HG03066 (cell line): Measurements from ENCODE around the gene DGCR8.

Source experiments
- ATAC-seq: cut with Tn5 transposase; IDR thresholded peaks from one replicate; pipeline ENCODE4 v1.9.1; 2021; ENCODE audit warnings: low read depth; ENCODE audit not compliant: unreplicated experiment

DGCR8 gene

DNA sequence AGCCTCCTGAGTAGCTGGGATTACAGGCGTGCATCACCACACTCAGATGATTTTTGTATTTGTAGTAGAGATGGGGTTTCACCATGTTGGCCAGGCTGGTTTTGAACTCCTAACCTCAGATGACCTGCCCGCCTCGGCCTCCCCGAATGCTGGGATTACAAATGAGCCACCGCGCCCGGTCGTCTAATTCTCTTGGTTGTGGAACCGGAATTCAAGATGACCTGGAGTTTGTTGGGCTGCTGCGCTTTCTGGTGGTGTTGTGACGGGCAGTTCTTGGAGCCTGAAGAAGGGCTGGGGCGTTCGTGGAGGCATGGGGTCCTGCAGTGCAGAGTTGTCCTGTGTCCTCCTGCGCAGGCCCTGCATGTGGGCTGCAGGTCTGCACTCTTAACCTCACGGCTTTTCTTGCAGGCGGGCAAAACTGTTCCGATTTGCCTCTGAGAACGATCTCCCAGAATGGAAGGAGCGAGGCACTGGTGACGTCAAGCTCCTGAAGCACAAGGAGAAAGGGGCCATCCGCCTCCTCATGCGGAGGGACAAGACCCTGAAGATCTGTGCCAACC is 41.9 kb downstream of the DGCR8 start:
- ATAC-seq: no peak

DNA sequence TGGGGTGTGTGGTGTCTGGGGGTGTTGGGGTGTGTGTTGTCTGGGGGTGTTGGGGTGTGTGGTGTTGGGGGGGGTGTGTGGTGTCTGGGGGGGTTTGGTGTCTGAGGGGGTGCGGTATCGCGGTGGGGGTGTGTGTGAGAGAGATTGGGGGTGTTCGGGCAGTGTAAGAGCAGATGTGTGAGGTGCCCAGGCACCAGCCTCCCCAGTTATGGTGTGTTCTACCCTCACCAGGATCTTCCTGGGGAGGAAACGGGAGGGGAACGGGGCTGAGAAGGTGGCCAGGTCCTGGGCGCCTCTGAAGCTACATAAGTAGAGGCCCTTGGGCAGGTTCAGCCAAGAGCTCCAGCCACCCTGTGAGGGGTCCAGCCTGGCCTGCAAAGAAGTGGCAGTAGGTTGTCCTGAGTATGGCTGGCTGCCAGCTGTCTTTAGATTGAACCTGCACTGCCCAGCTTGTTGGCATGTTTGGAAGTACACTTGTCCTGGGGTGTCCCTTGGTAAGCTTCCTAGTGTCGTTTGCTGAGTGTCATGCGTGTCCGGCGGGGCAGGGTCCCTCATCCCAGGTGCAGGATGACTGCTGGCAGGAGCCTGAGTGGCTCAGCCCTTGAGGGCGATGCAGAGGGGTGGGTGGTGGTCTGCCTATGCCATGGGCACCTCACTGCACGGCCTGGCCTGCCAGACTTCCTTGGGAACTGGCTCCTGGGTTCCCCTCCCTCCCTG is 43.5 kb downstream of the DGCR8 start:
- ATAC-seq: no peak

DNA sequence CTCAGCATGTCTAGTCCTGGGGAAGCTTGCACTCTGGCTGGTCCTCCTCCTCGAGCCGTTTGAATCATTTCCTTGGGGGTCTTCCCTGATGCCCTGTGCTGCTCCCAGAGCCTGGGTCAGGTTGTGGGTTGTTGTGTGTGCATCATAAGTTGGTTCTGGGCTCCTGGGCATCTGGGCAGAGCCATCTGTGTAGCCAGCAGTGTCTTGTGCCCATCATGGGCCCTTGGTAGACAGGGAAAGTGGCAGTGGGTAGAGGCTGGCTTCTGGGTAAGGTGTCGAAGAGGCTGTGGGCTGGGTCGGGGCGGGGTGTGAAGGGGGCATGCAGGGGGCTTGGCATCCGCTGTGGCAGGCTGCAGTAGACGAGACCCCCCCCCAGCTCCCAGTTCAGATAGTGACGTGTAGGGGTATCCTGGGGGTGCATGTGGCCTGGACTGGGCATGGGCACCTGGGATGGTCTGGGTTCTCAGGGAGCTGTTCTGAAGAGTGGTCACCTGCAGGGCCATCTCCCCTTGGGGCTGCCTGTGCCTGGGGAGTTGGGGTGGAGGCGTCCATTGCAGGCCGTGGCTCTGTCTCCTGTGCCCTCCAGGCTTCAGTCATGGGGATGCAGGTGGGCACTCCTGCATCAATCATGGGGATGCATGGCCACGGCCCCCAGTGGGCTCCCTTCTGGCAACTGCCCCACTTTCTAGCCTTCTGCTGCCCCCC is 44.2 kb downstream of the DGCR8 start:
- no peak for ATAC-seq

DNA sequence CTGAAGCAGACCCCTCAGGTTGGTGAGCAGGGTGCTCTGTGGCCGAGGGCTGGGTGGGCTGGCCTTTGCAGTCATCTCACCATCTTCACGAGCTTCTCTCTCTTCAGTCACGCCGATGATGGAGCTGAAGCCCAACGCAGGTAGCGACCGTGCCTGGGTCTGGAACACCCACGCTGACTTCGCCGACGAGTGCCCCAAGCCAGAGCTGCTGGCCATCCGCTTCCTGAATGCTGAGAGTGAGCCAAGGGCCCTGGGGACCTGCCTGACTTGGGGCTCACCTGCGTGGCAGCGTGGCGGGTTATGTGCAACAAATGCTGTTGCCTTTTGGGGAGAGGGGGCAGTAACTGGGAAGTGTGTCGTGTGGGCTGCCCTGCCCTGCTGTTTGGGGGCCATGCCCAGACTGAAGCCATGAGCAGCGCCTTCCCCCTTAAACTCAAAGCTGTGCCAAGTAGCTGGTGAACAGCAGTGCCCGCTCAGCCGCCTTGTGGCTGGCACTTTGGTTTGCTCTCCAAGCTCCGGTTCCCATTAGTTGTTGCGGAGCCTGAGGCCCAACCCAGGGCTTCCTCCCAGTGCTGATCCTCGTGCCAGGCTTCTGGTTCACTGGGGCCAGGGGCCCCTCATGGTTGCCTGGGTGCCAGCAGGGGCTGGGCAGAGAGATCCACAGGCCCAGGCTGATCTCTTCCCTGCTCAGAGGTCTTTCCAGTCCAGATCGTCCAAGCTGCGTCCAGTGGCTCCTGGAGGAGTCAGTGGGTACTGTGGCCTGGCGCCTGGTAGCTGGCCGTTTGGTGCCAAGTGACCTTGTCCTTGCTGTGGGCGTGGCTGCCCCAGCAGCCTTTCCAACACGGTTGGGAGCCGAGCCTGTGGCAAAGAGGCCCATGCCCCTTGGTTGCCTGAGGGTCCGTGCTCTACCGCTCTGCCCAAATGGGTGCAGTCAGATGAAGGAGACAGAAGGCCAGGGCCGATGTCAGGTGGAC is 45.4 kb downstream of the DGCR8 start:
- ATAC-seq: no peak

DNA sequence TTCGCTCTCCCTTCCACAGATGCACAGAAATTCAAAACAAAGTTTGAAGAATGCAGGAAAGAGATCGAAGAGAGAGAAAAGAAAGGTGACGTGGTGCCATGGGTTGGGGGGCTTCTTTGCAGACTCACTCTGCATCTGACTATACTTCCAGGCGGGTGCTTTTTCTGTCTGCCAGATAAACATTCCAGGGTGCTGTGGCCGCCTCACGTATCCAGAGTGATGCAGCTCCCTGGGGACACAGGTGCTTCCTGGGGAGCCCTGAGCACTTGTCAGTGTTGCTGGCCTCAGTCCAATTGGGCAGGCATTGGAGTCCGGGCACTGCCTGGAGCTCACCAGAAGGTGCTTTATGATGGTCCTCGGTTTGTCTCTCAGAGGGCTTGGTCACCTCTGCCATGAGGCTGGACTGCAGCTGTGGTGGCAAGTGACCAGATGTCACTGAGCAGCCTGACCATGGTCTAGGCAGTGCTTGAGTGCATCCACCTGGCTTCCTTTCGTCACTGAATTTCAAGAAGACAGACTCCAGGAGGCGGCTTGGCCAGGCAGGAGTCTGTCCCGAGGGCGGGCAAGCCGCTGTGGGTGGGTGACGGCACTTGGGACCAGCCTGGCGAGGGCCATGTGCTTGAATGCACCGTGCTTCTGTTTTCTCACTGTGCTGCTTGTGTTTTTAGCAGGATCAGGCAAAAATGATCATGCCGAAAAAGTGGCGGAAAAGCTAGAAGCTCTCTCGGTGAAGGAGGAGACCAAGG is 46.4 kb downstream of the DGCR8 start:
- ATAC-seq: no peak

DNA sequence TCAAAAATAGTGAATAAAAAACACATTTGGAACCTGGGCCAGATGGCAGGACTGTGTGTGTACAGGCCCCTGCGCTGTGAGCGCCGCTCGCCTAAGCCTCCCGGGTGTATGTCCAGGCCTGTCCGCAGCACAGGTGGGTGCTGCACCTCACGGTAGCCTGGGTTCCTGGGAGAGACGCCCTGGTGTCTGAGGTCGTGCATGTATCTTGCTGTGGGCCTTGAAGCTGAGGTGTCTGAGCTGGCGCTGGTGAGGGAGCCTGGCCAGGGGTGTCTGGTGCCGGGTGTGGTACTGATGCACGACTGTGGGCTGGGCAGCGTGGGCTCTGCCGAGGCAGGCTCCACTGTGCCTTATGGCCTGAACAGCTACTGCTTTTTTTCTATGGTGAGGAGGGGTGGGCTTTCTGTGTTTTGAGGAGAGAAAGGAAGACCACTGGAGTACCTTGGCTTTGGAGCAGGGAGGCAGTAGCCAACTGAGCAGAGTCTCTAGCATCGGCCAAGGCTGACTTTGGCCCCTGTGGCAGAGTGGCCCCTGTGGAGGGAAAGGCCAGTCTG is 47.4 kb downstream of the DGCR8 start:
- ATAC-seq: no peak

DNA sequence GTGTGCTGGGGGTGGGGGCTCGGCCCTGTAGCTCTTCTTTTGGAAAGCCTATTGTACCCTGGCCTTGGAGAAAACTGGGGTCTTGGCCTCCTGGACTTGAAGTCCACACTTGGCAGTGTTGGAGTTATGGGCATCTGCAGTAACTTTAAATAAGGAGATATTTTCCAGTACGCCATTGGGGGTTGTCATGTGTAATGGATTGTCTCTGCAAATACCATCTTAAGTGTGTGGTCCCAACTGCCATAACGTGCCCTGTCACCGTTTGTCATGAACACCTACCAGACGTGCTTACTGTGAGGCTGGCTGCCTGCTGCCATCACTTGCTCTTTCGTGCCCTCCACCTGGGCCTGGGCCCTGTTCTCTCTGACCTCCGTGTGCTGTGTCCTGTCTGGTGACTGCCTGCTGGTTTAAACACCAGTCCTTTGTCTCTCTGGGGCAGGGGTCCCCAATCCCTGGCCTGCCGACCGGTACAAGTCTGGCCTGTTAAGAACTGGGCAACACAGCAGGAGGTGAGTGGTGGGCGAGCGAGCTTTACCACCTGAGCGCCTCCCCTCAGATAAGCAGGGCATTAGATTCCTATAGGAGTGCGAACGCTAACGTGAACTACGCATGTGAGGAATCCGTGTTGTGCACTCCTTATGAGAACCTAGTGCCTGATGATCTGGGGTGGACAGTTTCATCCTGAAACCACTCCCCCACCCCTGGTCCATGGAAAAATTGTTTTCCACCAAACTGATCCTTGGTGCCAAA is 48.0 kb downstream of the DGCR8 start:
- ATAC-seq: no peak

DNA sequence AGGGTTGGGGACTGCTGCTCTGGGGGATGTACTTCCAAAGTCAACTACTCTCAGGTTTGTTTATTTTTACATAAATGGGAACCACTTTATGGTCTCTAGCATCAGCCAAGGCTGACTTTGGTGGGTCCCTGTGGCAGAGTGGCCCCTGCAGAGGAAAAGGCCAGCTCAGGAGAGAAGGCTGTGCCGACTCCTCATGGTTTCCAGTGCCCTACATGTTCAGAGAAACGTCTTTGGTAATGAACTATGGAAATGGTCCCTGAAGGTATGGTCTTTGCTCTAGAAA is 48.5 kb downstream of the DGCR8 start:
- no peak for ATAC-seq

DNA sequence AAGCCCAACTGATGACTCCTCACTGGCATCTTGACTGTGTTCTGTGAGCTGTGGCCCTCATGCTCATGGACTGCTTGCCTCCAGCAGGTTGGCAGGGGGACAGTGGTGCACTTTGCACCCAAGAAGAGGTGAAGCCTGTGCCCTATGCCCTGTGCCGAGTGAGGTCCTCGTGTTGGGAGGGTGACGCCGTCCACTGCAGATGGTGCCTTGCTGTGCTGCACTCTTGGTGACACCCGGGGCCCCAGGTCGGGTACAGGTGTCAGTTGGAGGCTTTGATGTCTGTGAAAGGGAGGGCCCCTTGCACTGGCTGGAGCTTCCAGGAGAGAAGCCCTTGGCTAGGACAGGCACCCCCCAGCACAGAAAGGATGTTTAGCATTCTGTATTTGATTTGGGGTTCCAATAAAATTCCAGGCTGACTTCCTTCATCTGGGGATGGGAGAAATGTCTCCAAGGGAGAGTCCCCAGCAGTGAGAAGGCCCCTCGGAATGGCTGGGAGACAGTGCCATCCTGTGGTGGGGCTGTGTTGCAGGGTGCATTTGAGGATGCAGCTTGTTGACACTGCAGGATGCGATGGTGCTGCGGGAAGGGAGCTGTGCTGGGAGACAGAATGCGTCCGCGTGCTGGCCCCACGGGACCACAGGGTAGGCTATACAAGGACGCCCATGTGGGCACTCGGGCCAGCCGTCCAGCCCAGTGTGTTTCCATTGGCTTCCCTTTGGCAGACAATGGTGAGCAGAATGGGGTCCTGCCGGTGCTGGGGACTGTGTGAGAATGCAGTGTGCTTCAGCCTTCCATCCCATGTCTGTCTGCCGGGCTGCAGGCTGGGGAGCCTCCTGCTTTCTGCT is 49.1 kb downstream of the DGCR8 start:
- no peak for ATAC-seq

DNA sequence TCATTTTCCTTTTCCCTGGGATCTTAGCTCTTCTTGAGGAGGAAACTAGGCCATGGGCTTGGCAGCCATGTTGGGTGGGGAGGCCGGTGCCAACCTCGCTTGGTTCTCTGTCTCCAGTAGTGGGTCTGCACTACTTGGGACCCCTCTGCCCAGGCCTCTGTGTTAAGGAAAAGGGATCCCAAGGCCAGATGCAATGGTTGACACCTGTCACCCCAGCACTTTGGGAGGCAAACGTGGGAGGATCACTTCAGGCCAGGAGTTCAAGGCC is 49.6 kb downstream of the DGCR8 start:
- ATAC-seq: no peak

DNA sequence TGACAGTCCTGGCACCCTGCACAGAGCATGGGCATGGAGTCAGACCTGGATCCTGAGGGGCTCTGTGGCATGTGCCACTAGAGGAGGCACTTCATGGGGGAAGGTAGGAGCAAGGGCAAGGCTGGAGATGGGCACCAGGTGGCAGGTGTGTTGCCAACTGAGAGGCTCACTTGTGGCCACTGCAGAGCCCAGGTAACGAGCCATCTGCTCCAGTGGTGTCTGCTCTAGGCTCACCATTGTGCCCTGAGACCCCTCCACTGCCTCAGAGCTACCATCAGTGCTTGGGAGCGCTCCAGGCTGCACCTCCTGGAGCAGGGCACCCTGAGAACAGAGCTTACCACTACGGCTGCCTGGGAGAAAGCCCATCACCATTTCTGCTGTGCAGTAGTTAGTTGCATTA is 50.3 kb downstream of the DGCR8 start:
- no peak for ATAC-seq

DNA sequence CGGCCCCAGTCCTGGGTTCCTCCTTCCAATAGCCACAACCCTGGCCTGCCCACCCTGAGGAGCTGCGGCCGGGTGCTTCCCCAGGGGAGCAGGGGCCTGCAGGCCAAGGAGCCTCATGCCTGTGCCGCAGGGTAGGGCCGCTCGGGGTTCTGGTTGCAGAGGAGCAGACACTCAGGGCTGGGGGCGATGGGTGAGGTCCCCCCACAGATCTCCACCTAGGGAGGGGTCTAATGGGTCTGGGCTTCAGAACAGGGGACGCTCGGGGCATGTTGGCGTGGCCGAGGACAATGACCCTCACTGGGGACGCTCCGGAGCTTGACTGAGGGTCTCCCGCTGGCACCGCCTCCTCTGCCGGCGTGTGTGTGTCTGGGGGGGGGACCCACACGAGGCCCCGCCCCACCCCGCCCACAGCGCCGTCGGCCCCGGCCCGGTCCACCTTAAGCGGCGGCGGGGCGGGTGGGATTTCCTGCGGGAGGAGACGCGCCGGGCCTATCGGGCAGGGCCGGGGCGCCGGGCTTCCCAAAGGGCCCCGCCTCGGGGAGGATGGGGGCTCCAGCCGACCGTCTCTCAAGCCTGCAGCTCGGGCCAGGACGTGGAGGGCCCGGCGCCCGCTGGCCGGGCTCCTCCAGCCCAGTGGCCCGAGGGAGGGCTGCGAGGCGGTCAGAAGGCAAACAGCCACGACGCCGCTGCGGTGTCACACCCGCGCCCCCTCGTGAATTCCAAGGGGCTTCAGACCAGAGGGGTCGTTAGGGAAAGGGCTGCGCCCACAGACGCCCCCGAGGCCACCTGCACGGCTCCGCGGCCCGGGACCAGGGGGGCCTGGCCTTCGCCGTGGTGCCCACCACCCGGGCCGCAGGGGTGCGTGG is 50.9 kb downstream of the DGCR8 start:
- ATAC-seq: peak; percentile 49

DNA sequence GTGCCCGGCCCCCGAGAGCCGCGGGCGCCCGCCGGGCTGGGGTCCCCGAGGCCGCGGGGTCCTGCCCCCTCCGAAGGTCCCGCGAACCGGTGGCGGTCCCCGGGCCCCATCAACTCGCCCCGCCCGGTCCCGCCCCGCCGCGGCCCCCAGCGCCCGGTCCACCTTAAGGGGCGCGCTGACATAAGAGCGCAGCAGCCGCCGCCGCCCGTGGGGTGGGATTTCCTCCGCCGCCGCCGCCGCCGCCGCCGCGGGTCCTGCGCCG is 51.5 kb downstream of the DGCR8 start, which contains the start of gene ZDHHC8:
Gene ZDHHC8, plus strand, starts transcription at position 208 of the 262 bp plus-strand sequence. CDS start 144 bp downstream, outside the sequence.
- peak; percentile 64 for ATAC-seq

DNA sequence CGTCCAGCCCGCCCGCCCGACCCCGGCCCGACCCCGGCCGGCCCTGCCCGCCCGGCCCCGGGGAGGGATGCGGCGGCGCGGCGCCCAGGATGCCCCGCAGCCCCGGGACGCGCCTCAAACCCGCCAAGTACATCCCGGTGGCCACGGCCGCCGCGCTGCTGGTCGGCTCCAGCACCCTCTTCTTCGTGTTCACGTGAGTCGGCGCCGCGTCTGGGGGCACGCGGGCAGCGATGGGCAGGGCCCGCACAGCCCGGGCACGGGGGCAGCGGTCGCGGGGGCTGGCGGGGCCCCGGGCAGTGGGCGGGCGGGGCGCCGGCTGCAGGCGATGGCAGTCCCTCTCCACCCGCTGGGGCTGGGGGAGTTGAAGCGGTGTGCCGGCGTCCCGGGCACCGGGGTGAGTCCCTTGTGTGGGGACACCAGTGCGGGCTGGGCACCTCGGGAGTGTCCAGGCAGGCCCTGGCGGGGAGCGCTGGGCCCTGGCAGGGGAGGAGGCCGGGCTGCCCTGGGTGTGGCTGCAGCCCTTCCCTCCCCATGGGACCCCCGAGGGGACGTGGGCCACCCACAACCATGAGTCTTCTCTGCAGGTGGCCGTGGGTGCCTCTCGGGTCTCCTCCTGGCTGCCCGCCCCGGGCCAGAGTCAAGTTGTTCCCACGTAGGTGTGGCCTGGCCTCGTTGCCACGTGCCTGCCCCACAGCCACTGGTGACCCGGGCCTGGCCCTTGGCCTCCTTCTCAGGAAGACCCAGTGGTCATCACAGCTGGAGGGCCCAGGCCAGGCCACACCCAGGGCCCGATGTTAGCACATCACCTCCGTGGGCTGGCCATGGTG is 52.0 kb downstream of the DGCR8 start:
- no peak for ATAC-seq

DNA sequence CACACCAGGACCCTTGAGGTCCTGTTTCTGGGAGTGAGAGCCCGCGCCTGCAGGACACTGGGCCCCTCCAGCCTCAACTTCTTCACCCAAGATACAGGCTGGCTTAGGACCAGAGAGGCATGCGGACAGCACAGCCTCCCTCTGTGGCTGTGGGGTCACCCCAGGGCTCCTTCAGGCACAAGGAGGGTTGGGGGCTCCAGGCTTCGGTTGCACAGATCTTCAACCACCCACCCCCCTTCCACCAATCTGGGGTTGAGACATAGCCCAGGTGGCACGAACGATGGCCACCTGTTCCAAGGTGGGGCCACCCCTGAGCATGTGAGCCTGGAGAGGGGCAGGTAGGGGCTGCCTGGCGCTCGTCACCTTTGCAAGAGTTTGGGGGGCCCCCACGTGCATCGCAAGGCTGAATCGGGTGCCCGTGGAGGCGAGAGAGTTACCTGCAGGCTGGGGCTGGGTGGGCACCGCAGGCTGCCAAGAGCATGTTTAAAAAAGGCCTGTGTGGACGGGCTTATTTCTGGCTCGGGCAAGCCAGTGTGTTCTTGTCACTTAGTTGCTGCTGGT is 52.7 kb downstream of the DGCR8 start:
- no peak for ATAC-seq

DNA sequence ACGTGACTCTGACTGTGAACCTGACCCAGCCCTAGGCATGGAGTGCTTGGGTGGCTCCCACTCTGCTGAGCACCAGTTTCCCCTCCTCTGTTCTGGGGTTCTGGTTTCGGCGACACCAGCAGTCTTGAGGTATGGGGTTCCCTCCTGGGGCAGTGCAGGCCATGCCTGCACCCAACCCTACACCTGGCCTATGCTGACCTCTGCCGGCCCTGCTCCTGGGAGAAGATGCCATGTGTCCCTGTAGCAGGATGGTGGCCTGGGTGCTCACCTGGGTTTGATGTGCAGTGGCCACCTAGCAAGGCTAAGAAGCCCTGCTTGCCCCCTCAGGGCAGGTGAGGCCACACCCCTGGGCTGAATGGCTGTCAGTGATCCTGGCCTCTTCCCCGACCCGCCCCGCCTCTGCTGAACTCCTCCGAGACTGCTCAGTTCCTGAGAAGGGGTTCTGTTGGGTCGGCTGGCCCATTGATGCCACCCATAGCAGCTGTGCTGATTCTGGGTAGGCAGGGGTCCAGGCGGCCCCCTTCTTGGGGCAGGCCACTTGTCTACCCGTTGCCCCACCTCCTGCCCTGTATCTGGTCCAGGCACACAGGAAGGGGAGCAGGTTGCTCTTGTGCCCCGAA is 54.0 kb downstream of the DGCR8 start:
- ATAC-seq: no peak
